Globus pallidus (tissue), 1 donor: ENCODE data around the gene SMAD4.
"Not testable (repeated sequence)": the region's sequence is repeated elsewhere in the genome, so short reads cannot be mapped to it uniquely, and the experiment has no call there.

Source experiments
- DNase-seq: peaks from one replicate; pipeline ENCODE4 v3.0.0-alpha.2; 2015; ENCODE audit warnings: low spot score

Gene SMAD4

GRCh38 chr18:51029694-51030536, at the start of gene SMAD4:
SMAD4 (plus strand) TSS chr18:51030213; CDS start chr18:51047047, 16,834 bp downstream.
- DNase-seq = peak; percentile 95

GRCh38 chr18:50981381-50981780, 48.6 kb upstream of the SMAD4 start:
- no peak for DNase-seq

GRCh38 chr18:50982086-50982801, 47.8 kb upstream of the SMAD4 start:
- no peak for DNase-seq

- no peak for DNase-seq
Observed at GRCh38 chr18:50982802-50983179, 47.2 kb upstream of the SMAD4 start.

- no peak for DNase-seq
Observed at GRCh38 chr18:50986360-50987087, 43.5 kb upstream of the SMAD4 start.

- no peak for DNase-seq
Observed at GRCh38 chr18:50987261-50987660, 42.8 kb upstream of the SMAD4 start.

- DNase-seq = no peak
Observed at GRCh38 chr18:50989711-50990110, 40.3 kb upstream of the SMAD4 start.

- no peak for DNase-seq
Observed at GRCh38 chr18:50992351-50992762, 37.7 kb upstream of the SMAD4 start.

GRCh38 chr18:50994031-50994430, 36.0 kb upstream of the SMAD4 start:
- no peak for DNase-seq

- not testable (repeated sequence) for DNase-seq
Observed at GRCh38 chr18:51003174-51003573, 26.8 kb upstream of the SMAD4 start.

GRCh38 chr18:51006061-51006818, 23.8 kb upstream of the SMAD4 start:
- DNase-seq = no peak

- DNase-seq = no peak
Observed at GRCh38 chr18:51006948-51007789, 22.8 kb upstream of the SMAD4 start.

- DNase-seq = no peak
Observed at GRCh38 chr18:51007790-51008139, 22.2 kb upstream of the SMAD4 start.

- DNase-seq = no peak
Observed at GRCh38 chr18:51009072-51009471, 20.9 kb upstream of the SMAD4 start.

- no peak for DNase-seq
Observed at GRCh38 chr18:51010218-51010617, 19.8 kb upstream of the SMAD4 start.

- DNase-seq = no peak
Observed at GRCh38 chr18:51011709-51012108, 18.3 kb upstream of the SMAD4 start.

- no peak for DNase-seq
Observed at GRCh38 chr18:51012441-51012840, 17.6 kb upstream of the SMAD4 start.

- no peak for DNase-seq
Observed at GRCh38 chr18:51013259-51013658, 16.8 kb upstream of the SMAD4 start.

GRCh38 chr18:51017140-51017879, 12.7 kb upstream of the SMAD4 start:
- no peak for DNase-seq

GRCh38 chr18:51020536-51020935, 9.5 kb upstream of the SMAD4 start:
- no peak for DNase-seq
